ENCODE data around the gene RHBDF1. TPM values are rescaled to one million over a fixed set of nuclear protein-coding genes. Genes with fewer than 3 reads are reported as not detected.

Gene RHBDF1
- total and polyA plus RNA-seq, 2 of the 13 experiments (the other 11 are each of a cell fraction or from before 2014, with no cell fraction given), result 5.4 to 26.9 TPM

DNA sequence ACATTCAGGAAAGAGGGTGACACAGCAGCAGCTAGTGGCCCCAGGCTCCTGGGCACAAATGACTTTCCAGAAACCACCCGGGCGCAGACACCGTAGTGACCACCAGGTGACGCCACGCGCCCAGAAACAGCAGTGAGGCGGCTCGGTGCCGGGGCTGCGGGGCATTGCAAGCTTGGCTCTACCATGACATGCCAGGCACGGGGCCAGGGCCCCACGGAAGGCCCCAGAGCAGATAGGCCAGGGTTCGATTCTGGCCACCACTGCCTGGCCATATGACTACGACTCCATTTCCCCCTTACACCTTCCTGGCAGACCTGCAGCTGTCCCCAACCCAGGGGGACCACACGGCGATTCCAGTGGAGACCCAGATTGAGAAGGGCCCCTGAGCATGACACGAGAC, 6.7 kb downstream of the RHBDF1 start (continued):
- TF ChIP-seq, protein P1, sequence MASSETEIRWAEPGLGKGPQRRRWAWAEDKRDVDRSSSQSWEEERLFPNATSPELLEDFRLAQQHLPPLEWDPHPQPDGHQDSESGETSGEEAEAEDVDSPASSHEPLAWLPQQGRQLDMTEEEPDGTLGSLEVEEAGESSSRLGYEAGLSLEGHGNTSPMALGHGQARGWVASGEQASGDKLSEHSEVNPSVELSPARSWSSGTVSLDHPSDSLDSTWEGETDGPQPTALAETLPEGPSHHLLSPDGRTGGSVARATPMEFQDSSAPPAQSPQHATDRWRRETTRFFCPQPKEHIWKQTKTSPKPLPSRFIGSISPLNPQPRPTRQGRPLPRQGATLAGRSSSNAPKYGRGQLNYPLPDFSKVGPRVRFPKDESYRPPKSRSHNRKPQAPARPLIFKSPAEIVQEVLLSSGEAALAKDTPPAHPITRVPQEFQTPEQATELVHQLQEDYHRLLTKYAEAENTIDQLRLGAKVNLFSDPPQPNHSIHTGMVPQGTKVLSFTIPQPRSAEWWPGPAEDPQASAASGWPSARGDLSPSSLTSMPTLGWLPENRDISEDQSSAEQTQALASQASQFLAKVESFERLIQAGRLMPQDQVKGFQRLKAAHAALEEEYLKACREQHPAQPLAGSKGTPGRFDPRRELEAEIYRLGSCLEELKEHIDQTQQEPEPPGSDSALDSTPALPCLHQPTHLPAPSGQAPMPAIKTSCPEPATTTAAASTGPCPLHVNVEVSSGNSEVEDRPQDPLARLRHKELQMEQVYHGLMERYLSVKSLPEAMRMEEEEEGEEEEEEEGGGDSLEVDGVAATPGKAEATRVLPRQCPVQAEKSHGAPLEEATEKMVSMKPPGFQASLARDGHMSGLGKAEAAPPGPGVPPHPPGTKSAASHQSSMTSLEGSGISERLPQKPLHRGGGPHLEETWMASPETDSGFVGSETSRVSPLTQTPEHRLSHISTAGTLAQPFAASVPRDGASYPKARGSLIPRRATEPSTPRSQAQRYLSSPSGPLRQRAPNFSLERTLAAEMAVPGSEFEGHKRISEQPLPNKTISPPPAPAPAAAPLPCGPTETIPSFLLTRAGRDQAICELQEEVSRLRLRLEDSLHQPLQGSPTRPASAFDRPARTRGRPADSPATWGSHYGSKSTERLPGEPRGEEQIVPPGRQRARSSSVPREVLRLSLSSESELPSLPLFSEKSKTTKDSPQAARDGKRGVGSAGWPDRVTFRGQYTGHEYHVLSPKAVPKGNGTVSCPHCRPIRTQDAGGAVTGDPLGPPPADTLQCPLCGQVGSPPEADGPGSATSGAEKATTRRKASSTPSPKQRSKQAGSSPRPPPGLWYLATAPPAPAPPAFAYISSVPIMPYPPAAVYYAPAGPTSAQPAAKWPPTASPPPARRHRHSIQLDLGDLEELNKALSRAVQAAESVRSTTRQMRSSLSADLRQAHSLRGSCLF (CRISPR knock-in tag; IDR thresholded peaks at IDR 0.05; ENCODE audit: borderline replicate concordance), result no peak
- no peak for TF ChIP-seq MAZ (IDR thresholded peaks at IDR 0.05; ENCODE audit: borderline replicate concordance, low read depth, low read length)
- peak; percentile 69; the same call in 1 of the 2 replicates for TF ChIP-seq MAZ (CRISPR knock-in tag; IDR thresholded peaks at IDR 0.05; ENCODE audit: low read depth)
- TF ChIP-seq, protein P2, sequence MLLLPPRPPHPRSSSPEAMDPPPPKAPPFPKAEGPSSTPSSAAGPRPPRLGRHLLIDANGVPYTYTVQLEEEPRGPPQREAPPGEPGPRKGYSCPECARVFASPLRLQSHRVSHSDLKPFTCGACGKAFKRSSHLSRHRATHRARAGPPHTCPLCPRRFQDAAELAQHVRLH (CRISPR knock-in tag; IDR thresholded peaks at IDR 0.05; ENCODE audit: borderline replicate concordance, low read depth), result peak; percentile 82; the same call in 1 of the 2 replicates
- TF ChIP-seq SIX4 (CRISPR knock-in tag; IDR thresholded peaks at IDR 0.05), result no peak
- TF ChIP-seq SPEN (CRISPR knock-in tag; IDR thresholded peaks at IDR 0.05; ENCODE audit: low read depth), result peak; percentile 37; the same call in 1 of the 2 replicates
- TF ChIP-seq, protein P3, sequence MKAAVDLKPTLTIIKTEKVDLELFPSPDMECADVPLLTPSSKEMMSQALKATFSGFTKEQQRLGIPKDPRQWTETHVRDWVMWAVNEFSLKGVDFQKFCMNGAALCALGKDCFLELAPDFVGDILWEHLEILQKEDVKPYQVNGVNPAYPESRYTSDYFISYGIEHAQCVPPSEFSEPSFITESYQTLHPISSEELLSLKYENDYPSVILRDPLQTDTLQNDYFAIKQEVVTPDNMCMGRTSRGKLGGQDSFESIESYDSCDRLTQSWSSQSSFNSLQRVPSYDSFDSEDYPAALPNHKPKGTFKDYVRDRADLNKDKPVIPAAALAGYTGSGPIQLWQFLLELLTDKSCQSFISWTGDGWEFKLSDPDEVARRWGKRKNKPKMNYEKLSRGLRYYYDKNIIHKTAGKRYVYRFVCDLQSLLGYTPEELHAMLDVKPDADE (CRISPR knock-in tag; IDR thresholded peaks at IDR 0.05), result no peak
- TF ChIP-seq MEIS1 (CRISPR knock-in tag; IDR thresholded peaks at IDR 0.05; ENCODE audit: borderline replicate concordance), result 0 out of 2 replicates have a peak, but pooled peaks have one; percentile 27
- peak; percentile 34 for TF ChIP-seq AGO2 (optimal IDR thresholded peaks at IDR 0.05; ENCODE audit: low read depth, low read length)
- peak; percentile 24 for TF ChIP-seq HNRNPLL (IDR thresholded peaks at IDR 0.05; ENCODE audit: low read depth, low read length, poor library complexity, severe bottlenecking)
- no peak for TF ChIP-seq ZNF83 (CRISPR knock-in tag; IDR thresholded peaks at IDR 0.05; ENCODE audit: borderline replicate concordance)
- peak; percentile 37; the same call in 1 of the 2 replicates for TF ChIP-seq TSC22D2 (CRISPR knock-in tag; IDR thresholded peaks at IDR 0.05; ENCODE audit: borderline replicate concordance)
- TF ChIP-seq ZNF7 (CRISPR knock-in tag; IDR thresholded peaks at IDR 0.05), result no peak
- TF ChIP-seq, protein P4, sequence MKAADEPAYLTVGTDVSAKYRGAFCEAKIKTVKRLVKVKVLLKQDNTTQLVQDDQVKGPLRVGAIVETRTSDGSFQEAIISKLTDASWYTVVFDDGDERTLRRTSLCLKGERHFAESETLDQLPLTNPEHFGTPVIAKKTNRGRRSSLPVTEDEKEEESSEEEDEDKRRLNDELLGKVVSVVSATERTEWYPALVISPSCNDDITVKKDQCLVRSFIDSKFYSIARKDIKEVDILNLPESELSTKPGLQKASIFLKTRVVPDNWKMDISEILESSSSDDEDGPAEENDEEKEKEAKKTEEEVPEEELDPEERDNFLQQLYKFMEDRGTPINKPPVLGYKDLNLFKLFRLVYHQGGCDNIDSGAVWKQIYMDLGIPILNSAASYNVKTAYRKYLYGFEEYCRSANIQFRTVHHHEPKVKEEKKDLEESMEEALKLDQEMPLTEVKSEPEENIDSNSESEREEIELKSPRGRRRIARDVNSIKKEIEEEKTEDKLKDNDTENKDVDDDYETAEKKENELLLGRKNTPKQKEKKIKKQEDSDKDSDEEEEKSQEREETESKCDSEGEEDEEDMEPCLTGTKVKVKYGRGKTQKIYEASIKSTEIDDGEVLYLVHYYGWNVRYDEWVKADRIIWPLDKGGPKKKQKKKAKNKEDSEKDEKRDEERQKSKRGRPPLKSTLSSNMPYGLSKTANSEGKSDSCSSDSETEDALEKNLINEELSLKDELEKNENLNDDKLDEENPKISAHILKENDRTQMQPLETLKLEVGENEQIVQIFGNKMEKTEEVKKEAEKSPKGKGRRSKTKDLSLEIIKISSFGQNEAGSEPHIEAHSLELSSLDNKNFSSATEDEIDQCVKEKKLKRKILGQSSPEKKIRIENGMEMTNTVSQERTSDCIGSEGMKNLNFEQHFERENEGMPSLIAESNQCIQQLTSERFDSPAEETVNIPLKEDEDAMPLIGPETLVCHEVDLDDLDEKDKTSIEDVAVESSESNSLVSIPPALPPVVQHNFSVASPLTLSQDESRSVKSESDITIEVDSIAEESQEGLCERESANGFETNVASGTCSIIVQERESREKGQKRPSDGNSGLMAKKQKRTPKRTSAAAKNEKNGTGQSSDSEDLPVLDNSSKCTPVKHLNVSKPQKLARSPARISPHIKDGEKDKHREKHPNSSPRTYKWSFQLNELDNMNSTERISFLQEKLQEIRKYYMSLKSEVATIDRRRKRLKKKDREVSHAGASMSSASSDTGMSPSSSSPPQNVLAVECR (CRISPR knock-in tag; IDR thresholded peaks at IDR 0.05; ENCODE audit: borderline replicate concordance), result peak; percentile 52
- TF ChIP-seq RAD21 (CRISPR knock-in tag; IDR thresholded peaks at IDR 0.05), result peak; percentile 99
- TF ChIP-seq, protein P5, sequence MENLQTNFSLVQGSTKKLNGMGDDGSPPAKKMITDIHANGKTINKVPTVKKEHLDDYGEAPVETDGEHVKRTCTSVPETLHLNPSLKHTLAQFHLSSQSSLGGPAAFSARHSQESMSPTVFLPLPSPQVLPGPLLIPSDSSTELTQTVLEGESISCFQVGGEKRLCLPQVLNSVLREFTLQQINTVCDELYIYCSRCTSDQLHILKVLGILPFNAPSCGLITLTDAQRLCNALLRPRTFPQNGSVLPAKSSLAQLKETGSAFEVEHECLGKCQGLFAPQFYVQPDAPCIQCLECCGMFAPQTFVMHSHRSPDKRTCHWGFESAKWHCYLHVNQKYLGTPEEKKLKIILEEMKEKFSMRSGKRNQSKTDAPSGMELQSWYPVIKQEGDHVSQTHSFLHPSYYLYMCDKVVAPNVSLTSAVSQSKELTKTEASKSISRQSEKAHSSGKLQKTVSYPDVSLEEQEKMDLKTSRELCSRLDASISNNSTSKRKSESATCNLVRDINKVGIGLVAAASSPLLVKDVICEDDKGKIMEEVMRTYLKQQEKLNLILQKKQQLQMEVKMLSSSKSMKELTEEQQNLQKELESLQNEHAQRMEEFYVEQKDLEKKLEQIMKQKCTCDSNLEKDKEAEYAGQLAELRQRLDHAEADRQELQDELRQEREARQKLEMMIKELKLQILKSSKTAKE (CRISPR knock-in tag; IDR thresholded peaks at IDR 0.05; ENCODE audit: borderline replicate concordance), result no peak

Data from HepG2 (cell line).